ENCODE measurements around the gene ADAP1.

- TF ChIP-seq CTCF (conservative IDR thresholded peaks at IDR 0.05; ENCODE audit: low read length) (no peak), EZH2phosphoT487 (IDR thresholded peaks at IDR 0.05; ENCODE audit: borderline replicate concordance) (no peak)
Observed at GRCh38 chr7:881441-882234, 72.8 kb downstream of the ADAP1 start.

Data from Loucy (cell line).